ENCODE results near the gene PLPPR1. TPM values are rescaled to one million over a fixed set of nuclear protein-coding genes. Genes with fewer than 3 reads are reported as not detected.

PLPPR1 gene
- total RNA-seq, 1 experiment from 2014 or later, result not detected

GRCh38 chr9:101359679-101360078 lies 331.2 kb downstream of the PLPPR1 start:
- Histone ChIP-seq H3K36me3 (ENCODE audit: insufficient read depth, low read length, poor library complexity, severe bottlenecking) (no peaks in the 10 kb centered on the region), H3K27me3 (replicated peaks; ENCODE audit: insufficient read depth, low read depth, low read length, poor library complexity) (no peaks in the 10 kb centered on the region), H3K4me3 (ENCODE audit: low read depth, low read length, poor library complexity, severe bottlenecking) (no peak overlapping the region), H3K4me1 (ENCODE audit: insufficient read depth, low read length, poor library complexity, severe bottlenecking) (no peaks in the 10 kb centered on the region), H3K9me3 (ENCODE audit: low read depth, low read length, poor library complexity, severe bottlenecking) (no peaks in the 10 kb centered on the region), H3K27ac (ENCODE audit: low read depth, low read length, poor library complexity, severe bottlenecking) (no peak overlapping the region)
- ChIA-PET POLR2A (ENCODE audit: low non-redundant PET) (no interaction called here), CTCF (no interaction called here)
- no peak for TF ChIP-seq CTCF (conservative IDR thresholded peaks at IDR 0.05; ENCODE audit: low read depth, low read length)
- TF ChIP-seq EZH2 (IDR thresholded peaks at IDR 0.05; ENCODE audit: borderline replicate concordance, low read depth, low read length, poor library complexity, severe bottlenecking), result no peak
- no TSS peak for BruUV-seq (replicated peaks)
- intact Hi-C loops (cut with micrococcal nuclease; ENCODE audit: unreplicated experiment), result no loop called here
- no peak for DNase-seq (ENCODE audit: low spot score)

GRCh38 chr9:101360647-101361046 lies 332.1 kb downstream of the PLPPR1 start:
- BruUV-seq (replicated peaks), result no TSS peak
- DNase-seq (ENCODE audit: low spot score), result no peak
- Histone ChIP-seq H3K27me3 (replicated peaks; ENCODE audit: insufficient read depth, low read depth, low read length, poor library complexity) (no peaks in the 10 kb centered on the region), H3K36me3 (ENCODE audit: insufficient read depth, low read length, poor library complexity, severe bottlenecking) (no peaks in the 10 kb centered on the region), H3K27ac (ENCODE audit: low read depth, low read length, poor library complexity, severe bottlenecking) (no peak overlapping the region), H3K9me3 (ENCODE audit: low read depth, low read length, poor library complexity, severe bottlenecking) (no peaks in the 10 kb centered on the region), H3K4me1 (ENCODE audit: insufficient read depth, low read length, poor library complexity, severe bottlenecking) (no peaks in the 10 kb centered on the region), H3K4me3 (ENCODE audit: low read depth, low read length, poor library complexity, severe bottlenecking) (no peak overlapping the region)
- intact Hi-C loops (cut with micrococcal nuclease; ENCODE audit: unreplicated experiment), result no loop called here
- TF ChIP-seq EZH2 (IDR thresholded peaks at IDR 0.05; ENCODE audit: borderline replicate concordance, low read depth, low read length, poor library complexity, severe bottlenecking) (no peak), CTCF (conservative IDR thresholded peaks at IDR 0.05; ENCODE audit: low read depth, low read length) (no peak)
- POLR2A ChIA-PET (ENCODE audit: low non-redundant PET), result no interaction called here
- CTCF ChIA-PET, result no interaction called here

GRCh38 chr9:101362450-101362849 lies 333.9 kb downstream of the PLPPR1 start:
- no TSS peak for BruUV-seq (replicated peaks)
- Histone ChIP-seq H3K4me1 (ENCODE audit: insufficient read depth, low read length, poor library complexity, severe bottlenecking) (no peaks in the 10 kb centered on the region), H3K9me3 (ENCODE audit: low read depth, low read length, poor library complexity, severe bottlenecking) (no peaks in the 10 kb centered on the region), H3K27ac (ENCODE audit: low read depth, low read length, poor library complexity, severe bottlenecking) (no peak overlapping the region), H3K4me3 (ENCODE audit: low read depth, low read length, poor library complexity, severe bottlenecking) (no peak overlapping the region), H3K36me3 (ENCODE audit: insufficient read depth, low read length, poor library complexity, severe bottlenecking) (no peaks in the 10 kb centered on the region), H3K27me3 (replicated peaks; ENCODE audit: insufficient read depth, low read depth, low read length, poor library complexity) (no peaks in the 10 kb centered on the region)
- ChIA-PET CTCF (no interaction called here), POLR2A (ENCODE audit: low non-redundant PET) (no interaction called here)
- DNase-seq (ENCODE audit: low spot score), result no peak
- intact Hi-C loops (cut with micrococcal nuclease; ENCODE audit: unreplicated experiment), result no loop called here
- TF ChIP-seq EZH2 (IDR thresholded peaks at IDR 0.05; ENCODE audit: borderline replicate concordance, low read depth, low read length, poor library complexity, severe bottlenecking) (no peak), CTCF (conservative IDR thresholded peaks at IDR 0.05; ENCODE audit: low read depth, low read length) (no peak)
